GM19043 (cell line): Measurements from ENCODE around the gene STK11.

Experiments
- ATAC-seq: cut with Tn5 transposase; IDR thresholded peaks from one replicate; pipeline ENCODE4 v1.9.1; 2021; ENCODE audit warnings: low read depth; ENCODE audit not compliant: unreplicated experiment

STK11 gene

GRCh38 chr19:1223018-1223855 is 17.7 kb downstream of the STK11 start:
- ATAC-seq: no peak

GRCh38 chr19:1224047-1224825 is 18.7 kb downstream of the STK11 start:
- no peak for ATAC-seq

GRCh38 chr19:1224847-1225246 is 19.3 kb downstream of the STK11 start:
- ATAC-seq: no peak

GRCh38 chr19:1225440-1226226 is 20.1 kb downstream of the STK11 start:
- no peak for ATAC-seq

- ATAC-seq: no peak
Observed at GRCh38 chr19:1226227-1226518, 20.6 kb downstream of the STK11 start.

- no peak for ATAC-seq
Observed at GRCh38 chr19:1226522-1227303, 21.1 kb downstream of the STK11 start.

GRCh38 chr19:1227304-1228054 is 21.9 kb downstream of the STK11 start:
- no peak for ATAC-seq

GRCh38 chr19:1228161-1228957 is 22.8 kb downstream of the STK11 start:
- no peak for ATAC-seq

GRCh38 chr19:1229056-1229923 is 23.7 kb downstream of the STK11 start:
- no peak for ATAC-seq

GRCh38 chr19:1229924-1230782 is 24.6 kb downstream of the STK11 start:
- no peak for ATAC-seq

GRCh38 chr19:1230783-1231489 is 25.4 kb downstream of the STK11 start:
- ATAC-seq: no peak

- no peak for ATAC-seq
Observed at GRCh38 chr19:1231729-1232637, 26.4 kb downstream of the STK11 start.

GRCh38 chr19:1232652-1233072 is 27.1 kb downstream of the STK11 start:
- ATAC-seq: no peak

- ATAC-seq: no peak
Observed at GRCh38 chr19:1233115-1233667, 27.6 kb downstream of the STK11 start.
